GM10248 (cell line): ENCODE data around the gene OGDHL.

Experiments
- CTCF ChIA-PET: fragments of 300-600 bp; sonication (Branson Sonifier 250); formaldehyde crosslinking; extraction: SDS; loops from one replicate; lab custom pipeline; 2021; ENCODE audit warnings: antibody characterized with exemption; lab: Yijun Ruan, JAX
- POLR2A ChIA-PET: fragments of 350-650 bp; sonication (Branson Sonifier 250); formaldehyde crosslinking; extraction: SDS; loops from one replicate; lab custom pipeline; 2020; ENCODE audit warnings: antibody characterized with exemption; lab: Yijun Ruan, JAX
- DNase-seq: peaks from one replicate; pipeline ENCODE4 v3.0.0; 2012; ENCODE audit errors: extremely low spot score
- CTCF ChIP-seq: IDR thresholded peaks from 2 replicates; pipeline ENCODE4 v1.5.1; 2012; ENCODE audit warnings: mild to moderate bottlenecking, low read depth; ENCODE audit errors: extremely low read depth, missing control alignments, control extremely low read depth

OGDHL gene

DNA sequence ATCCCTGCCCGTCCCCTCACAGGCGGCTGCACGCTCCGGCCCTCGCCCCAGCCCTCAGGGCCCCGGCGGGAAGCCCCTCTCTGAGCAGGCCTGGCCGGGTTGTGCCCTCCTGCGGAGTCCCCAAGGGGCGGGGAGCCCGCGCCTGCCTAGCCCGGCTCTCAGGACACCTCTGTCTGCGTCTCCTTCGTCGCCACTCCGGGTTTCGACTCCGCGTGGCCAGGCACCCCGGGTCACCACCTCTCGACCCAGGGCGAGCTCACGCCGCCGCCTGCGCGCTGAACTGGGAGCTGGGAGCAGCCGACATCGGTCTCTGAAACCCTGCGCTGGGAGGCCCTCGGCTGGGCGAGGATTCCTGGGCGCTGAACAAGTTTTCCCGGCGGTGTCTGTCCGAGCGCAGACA is 6.2 kb upstream of the OGDHL start:
- POLR2A ChIA-PET = no interaction called here

GRCh38 chr10:49767752-49768151 is 5.6 kb upstream of the OGDHL start:
- no peak for DNase-seq
- no peak for TF ChIP-seq CTCF
- ChIA-PET POLR2A (no interaction called here), CTCF (interaction anchor here (1.3 kb wide), 1 partner anchor 22 kb away, joined by 3 read pairs; no protein-coding TSS in a partner anchor)

More for the DNA sequence above, 6.2 kb upstream of the OGDHL start:
- no peak for TF ChIP-seq CTCF
- CTCF ChIA-PET = interaction anchor here (1.3 kb wide), 1 partner anchor 22 kb away, joined by 3 read pairs; no protein-coding TSS in a partner anchor
- DNase-seq = peak; percentile 9

DNA sequence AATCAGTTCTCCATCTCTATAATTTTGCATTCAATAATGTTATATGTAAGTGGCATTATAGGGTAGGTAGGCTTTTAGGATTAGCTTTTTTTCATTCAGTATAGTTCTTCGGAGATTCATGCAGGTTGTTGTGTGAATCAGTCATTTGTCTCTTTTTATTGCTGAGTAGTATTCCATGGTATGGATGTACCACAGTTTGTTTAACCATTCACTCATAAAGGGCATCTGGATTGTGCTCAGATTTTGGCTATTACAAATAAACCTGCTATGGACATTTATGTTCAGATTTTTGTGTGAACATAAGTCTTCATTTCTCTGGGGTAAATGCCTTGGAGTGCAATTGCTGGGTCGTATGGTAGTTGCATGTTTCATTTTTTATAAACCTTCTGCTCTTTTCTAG is 4.4 kb upstream of the OGDHL start:
- ChIA-PET CTCF (no interaction called here), POLR2A (no interaction called here)
- no peak for TF ChIP-seq CTCF
- no peak for DNase-seq

DNA sequence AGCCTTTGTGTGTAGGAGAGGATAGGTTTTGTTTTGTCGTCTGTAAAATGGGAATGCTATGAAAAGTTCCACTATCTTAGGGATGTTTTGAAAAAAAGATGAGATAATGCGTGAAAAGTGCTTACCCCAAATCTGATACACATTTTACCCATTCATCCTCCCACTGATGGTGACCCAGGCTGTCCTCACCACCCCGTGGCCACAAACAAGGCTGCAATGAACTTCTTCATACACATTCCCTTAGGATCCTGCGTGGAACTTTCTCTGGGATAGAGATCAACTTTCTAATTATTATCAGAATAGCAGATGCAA is 399 bp upstream of the OGDHL start:
- DNase-seq = no peak
- POLR2A ChIA-PET = no interaction called here
- CTCF ChIA-PET = no interaction called here
- TF ChIP-seq CTCF = no peak

GRCh38 chr10:49761201-49761788 is 828 bp downstream of the OGDHL start:
- TF ChIP-seq CTCF = no peak
- peak; percentile 18 for DNase-seq
- ChIA-PET CTCF (interaction anchor here (1.0 kb wide), 1 partner anchor 168 kb away, joined by 4 read pairs; no protein-coding TSS in a partner anchor), POLR2A (no interaction called here)

GRCh38 chr10:49760789-49761188 is 1.3 kb downstream of the OGDHL start:
- TF ChIP-seq CTCF = no peak
- POLR2A ChIA-PET = no interaction called here
- DNase-seq = no peak
- CTCF ChIA-PET = interaction anchor here (1.0 kb wide), 2 partner anchors 31 to 167 kb away, joined by 4 read pairs; no protein-coding TSS in a partner anchor
